ENCODE data around the gene NR1H3.

The NR1H3 gene

GRCh38 chr11:47244448-47245350 is 13.1 kb upstream of the NR1H3 start:
- no peak for DNase-seq

GRCh38 chr11:47245611-47246357 is 12.0 kb upstream of the NR1H3 start:
- DNase-seq = no peak

- no peak for DNase-seq
These were observed 10.3 kb upstream of the NR1H3 start for GRCh38 chr11:47247502-47247901.

- no peak for DNase-seq
These were observed 9.5 kb upstream of the NR1H3 start for GRCh38 chr11:47248304-47248663.

- DNase-seq = peak; percentile 82
These were observed 9.0 kb upstream of the NR1H3 start, which contains the start of gene ACP2 for GRCh38 chr11:47248664-47249377. ACP2 (minus strand) TSS chr11:47248814; CDS start chr11:47248789, 25 bp downstream.

- no peak for DNase-seq
These were observed 8.4 kb upstream of the NR1H3 start for GRCh38 chr11:47249378-47249715.

GRCh38 chr11:47251751-47252150 is 6.0 kb upstream of the NR1H3 start:
- DNase-seq = no peak

- no peak for DNase-seq
These were observed 4.1 kb upstream of the NR1H3 start for GRCh38 chr11:47253660-47254059.

GRCh38 chr11:47254386-47254785 is 3.4 kb upstream of the NR1H3 start:
- DNase-seq = no peak

- no peak for DNase-seq
These were observed 1.4 kb upstream of the NR1H3 start for GRCh38 chr11:47256374-47256773.

- no peak for DNase-seq
These were observed 649 bp upstream of the NR1H3 start for GRCh38 chr11:47257177-47257516.

GRCh38 chr11:47258317-47258902 is 614 bp downstream of the NR1H3 start:
- no peak for DNase-seq

- DNase-seq = peak; percentile 31
These were observed 1.6 kb downstream of the NR1H3 start for GRCh38 chr11:47259232-47259977.

GRCh38 chr11:47260366-47260765 is 2.6 kb downstream of the NR1H3 start:
- no peak for DNase-seq

- DNase-seq = no peak
These were observed 3.5 kb downstream of the NR1H3 start for GRCh38 chr11:47261291-47261800.

- no peak for DNase-seq
These were observed 6.3 kb downstream of the NR1H3 start for GRCh38 chr11:47264119-47264518.

GRCh38 chr11:47264521-47264920 is 6.7 kb downstream of the NR1H3 start:
- no peak for DNase-seq

- DNase-seq = no peak
These were observed 10.1 kb downstream of the NR1H3 start for GRCh38 chr11:47267876-47268275.

- DNase-seq = no peak
These were observed 10.7 kb downstream of the NR1H3 start for GRCh38 chr11:47268448-47269001.

GRCh38 chr11:47269002-47269828 is 11.4 kb downstream of the NR1H3 start:
- DNase-seq = peak; percentile 82

- peak; percentile 90 for DNase-seq
These were observed 12.1 kb downstream of the NR1H3 start, which contains the start of gene MADD for GRCh38 chr11:47269829-47270305. MADD (plus strand) TSS chr11:47270133.
